Ectodermal cell (in vitro differentiated cells): ENCODE measurements around the gene CDK11A.

Experiments
- H3K27ac ChIP-seq: 2 replicates; pipeline ENCODE4 v1.7.0; 2013; ENCODE audit warnings: mild to moderate bottlenecking, low read depth, low read length; ENCODE audit not compliant: insufficient read depth, poor library complexity, severe bottlenecking
- H3K27me3 ChIP-seq: 2 replicates; pipeline ENCODE4 v1.7.0; 2013; ENCODE audit warnings: mild to moderate bottlenecking, low read length; ENCODE audit not compliant: insufficient read depth, control insufficient read depth, poor library complexity, severe bottlenecking
- H3K36me3 ChIP-seq: one replicate; pipeline ENCODE4 v1.7.0; 2013; ENCODE audit warnings: low read length; ENCODE audit not compliant: control insufficient read depth, insufficient read depth
- H3K4me1 ChIP-seq: one replicate; pipeline ENCODE4 v1.7.0; 2013; ENCODE audit warnings: low read length; ENCODE audit not compliant: control insufficient read depth, insufficient read depth
- H3K4me3 ChIP-seq: 2 replicates; pipeline ENCODE4 v1.7.0; 2013; ENCODE audit warnings: low read depth, low read length, control low read depth; ENCODE audit not compliant: insufficient read depth
- H3K9me3 ChIP-seq: 2 replicates; pipeline ENCODE4 v1.7.0; 2013; ENCODE audit warnings: mild to moderate bottlenecking, low read length, moderate library complexity; ENCODE audit not compliant: control insufficient read depth
- WGBS, 2 experiments: methylation state at CpG; one replicate each; pipeline ENCODE4 v1.1.7; 2013; ENCODE audit warnings: missing lambda C conversion rate in 2 of 2; 5-methylcytosine and 5-hydroxymethylcytosine counted together

The CDK11A gene

GRCh38 chr1:1760345-1760650 is 36.1 kb upstream of the CDK11A start:
- WGBS, 2 experiments, result 96 to 97% methylated on average over 20 of the region's 20 CpGs
- Histone ChIP-seq H3K27me3 (no peaks in the 10 kb centered on the region), H3K36me3 (peaks cover 25% of the 10 kb centered on the region)

GRCh38 chr1:1759456-1760344 is 35.5 kb upstream of the CDK11A start:
- H3K4me1 ChIP-seq, result no peaks in the 10 kb centered on the region
- peaks cover 21% of the 10 kb centered on the region for H3K36me3 ChIP-seq
- H3K9me3 ChIP-seq, result no peaks in the 10 kb centered on the region
- 95% methylated on average over 37 of the region's 37 CpGs for WGBS, 2 experiments
- H3K4me3 ChIP-seq, result no peak overlapping the region
- no peak overlapping the region for H3K27ac ChIP-seq
- no peaks in the 10 kb centered on the region for H3K27me3 ChIP-seq

More at GRCh38 chr1:1760345-1760650, 36.1 kb upstream of the CDK11A start:
- H3K4me3 ChIP-seq, result no peak overlapping the region
- no peaks in the 10 kb centered on the region for H3K9me3 ChIP-seq
- no peaks in the 10 kb centered on the region for H3K4me1 ChIP-seq
- H3K27ac ChIP-seq, result no peak overlapping the region

GRCh38 chr1:1758692-1759455 is 34.7 kb upstream of the CDK11A start:
- Histone ChIP-seq H3K4me1 (no peaks in the 10 kb centered on the region), H3K36me3 (peaks cover 24% of the 10 kb centered on the region), H3K4me3 (no peak overlapping the region), H3K27me3 (no peaks in the 10 kb centered on the region), H3K27ac (no peak overlapping the region), H3K9me3 (no peaks in the 10 kb centered on the region)
- 94% methylated on average over 34 of the region's 34 CpGs for WGBS, 2 experiments

GRCh38 chr1:1758059-1758621 is 34.0 kb upstream of the CDK11A start:
- Histone ChIP-seq H3K27ac (no peak overlapping the region), H3K36me3 (peaks cover 24% of the 10 kb centered on the region), H3K9me3 (no peaks in the 10 kb centered on the region), H3K27me3 (no peaks in the 10 kb centered on the region), H3K4me1 (no peaks in the 10 kb centered on the region), H3K4me3 (no peak overlapping the region)
- 95 to 97% methylated on average over 26 to 27 of the region's 27 CpGs for WGBS, 2 experiments

DNA sequence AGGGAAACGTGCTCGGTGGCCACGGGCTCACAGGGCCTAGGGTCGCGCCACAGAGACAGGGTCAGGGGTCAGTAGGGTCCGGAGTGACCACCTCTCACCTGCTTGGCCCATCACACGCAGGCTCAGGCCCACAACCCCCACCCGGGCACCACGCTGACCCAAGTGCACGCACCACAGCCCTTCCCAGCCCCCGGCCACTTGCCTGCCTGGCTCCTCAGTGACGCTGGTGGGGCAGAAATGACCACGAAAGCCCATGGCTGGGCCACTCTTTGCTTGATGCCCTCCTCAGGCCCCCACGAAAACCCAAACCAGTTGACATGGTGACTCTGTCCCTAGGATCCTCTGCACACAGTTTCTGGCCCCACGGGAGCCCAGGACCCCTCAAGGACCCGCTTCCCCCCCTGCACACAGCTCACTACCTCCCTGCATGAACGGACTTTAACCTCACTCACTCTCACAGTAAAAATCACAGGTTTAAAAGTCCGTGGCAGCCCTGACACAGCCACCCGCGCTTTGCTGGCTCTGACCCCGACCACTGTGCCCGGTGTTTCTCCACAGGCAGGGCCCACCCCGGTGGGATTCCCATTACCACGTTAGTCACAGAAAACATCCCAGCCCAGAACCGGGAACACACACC is 33.4 kb upstream of the CDK11A start:
- H3K9me3 ChIP-seq, result no peaks in the 10 kb centered on the region
- no peaks in the 10 kb centered on the region for H3K4me1 ChIP-seq
- WGBS, 2 experiments, result 94 to 96% methylated on average over 25 of the region's 25 CpGs
- H3K27me3 ChIP-seq, result no peaks in the 10 kb centered on the region
- no peak overlapping the region for H3K4me3 ChIP-seq
- no peak overlapping the region for H3K27ac ChIP-seq
- peaks cover 24% of the 10 kb centered on the region for H3K36me3 ChIP-seq

DNA sequence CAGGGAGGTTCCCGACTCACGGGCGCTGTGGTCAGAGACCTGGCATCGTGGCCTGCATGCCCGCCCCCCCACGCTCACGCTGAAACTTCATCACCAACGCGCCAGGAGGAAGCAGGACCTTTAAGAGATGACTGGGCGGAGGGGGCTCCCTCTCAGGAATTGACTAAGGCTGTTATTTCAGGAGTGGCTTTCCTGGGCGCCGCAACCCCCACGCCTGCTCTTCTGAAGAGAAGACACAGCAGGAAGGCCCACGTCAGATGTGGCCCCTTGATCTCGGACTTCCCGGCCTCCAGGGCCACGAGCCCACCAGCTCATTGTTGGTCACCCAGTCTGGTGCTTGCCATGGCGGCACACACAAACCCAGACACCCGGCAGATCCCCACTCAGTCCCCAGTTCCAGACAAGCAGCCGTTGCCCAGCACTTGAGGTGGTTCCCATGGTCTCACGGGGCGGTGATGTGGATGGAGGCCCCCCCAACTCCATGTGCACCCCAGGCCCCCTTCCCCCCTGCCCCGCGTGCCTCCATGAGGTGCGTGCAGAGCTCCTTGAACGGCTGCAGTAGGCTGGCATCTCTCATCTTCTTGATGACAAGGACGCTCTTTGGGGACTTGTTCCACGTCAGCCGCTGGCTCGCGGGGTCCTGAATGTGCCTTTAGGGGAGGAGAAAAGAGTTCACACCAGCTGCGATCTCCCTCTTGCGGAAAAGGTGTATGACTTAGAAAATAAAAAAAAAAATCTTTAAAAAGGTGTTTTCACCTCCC is 32.7 kb upstream of the CDK11A start:
- 91% methylated on average over 33 of the region's 33 CpGs for WGBS, 2 experiments
- Histone ChIP-seq H3K4me1 (no peaks in the 10 kb centered on the region), H3K36me3 (peaks cover 21% of the 10 kb centered on the region), H3K9me3 (no peaks in the 10 kb centered on the region), H3K27me3 (no peaks in the 10 kb centered on the region), H3K4me3 (no peak overlapping the region), H3K27ac (no peak overlapping the region)

- H3K27me3 ChIP-seq, result no peaks in the 10 kb centered on the region
- 92 to 93% methylated on average over 15 of the region's 15 CpGs for WGBS, 2 experiments
- H3K4me1 ChIP-seq, result no peaks in the 10 kb centered on the region
- H3K36me3 ChIP-seq, result peaks cover 17% of the 10 kb centered on the region
- no peaks in the 10 kb centered on the region for H3K9me3 ChIP-seq
- H3K27ac ChIP-seq, result no peak overlapping the region
- no peak overlapping the region for H3K4me3 ChIP-seq
Observed at GRCh38 chr1:1755852-1756251, 31.7 kb upstream of the CDK11A start.

GRCh38 chr1:1755426-1755825 is 31.3 kb upstream of the CDK11A start:
- Histone ChIP-seq H3K27ac (no peak overlapping the region), H3K27me3 (no peaks in the 10 kb centered on the region), H3K36me3 (peaks cover 17% of the 10 kb centered on the region), H3K4me3 (no peak overlapping the region), H3K9me3 (no peaks in the 10 kb centered on the region), H3K4me1 (no peaks in the 10 kb centered on the region)
- WGBS, 2 experiments, result 92% methylated on average over 19 of the region's 19 CpGs

GRCh38 chr1:1754051-1754815 is 30.1 kb upstream of the CDK11A start:
- 95 to 96% methylated on average over 49 of the region's 49 CpGs for WGBS, 2 experiments
- H3K36me3 ChIP-seq, result peaks cover 14% of the 10 kb centered on the region
- H3K4me1 ChIP-seq, result no peaks in the 10 kb centered on the region
- H3K27ac ChIP-seq, result no peak overlapping the region
- H3K4me3 ChIP-seq, result no peak overlapping the region
- H3K27me3 ChIP-seq, result no peaks in the 10 kb centered on the region
- H3K9me3 ChIP-seq, result no peaks in the 10 kb centered on the region
